CD1c-positive myeloid dendritic cell (primary cell): ENCODE data around the gene B9D1.

Source experiments
- DNase-seq: peaks from one replicate; pipeline ENCODE4 v3.0.0-alpha.2; 2016; ENCODE audit errors: extremely low spot score

B9D1 gene

GRCh38 chr17:19338031-19338990 lies 24.2 kb downstream of the B9D1 start:
- DNase-seq = peak; percentile 80

GRCh38 chr17:19337712-19338023 lies 24.9 kb downstream of the B9D1 start:
- no peak for DNase-seq

DNA sequence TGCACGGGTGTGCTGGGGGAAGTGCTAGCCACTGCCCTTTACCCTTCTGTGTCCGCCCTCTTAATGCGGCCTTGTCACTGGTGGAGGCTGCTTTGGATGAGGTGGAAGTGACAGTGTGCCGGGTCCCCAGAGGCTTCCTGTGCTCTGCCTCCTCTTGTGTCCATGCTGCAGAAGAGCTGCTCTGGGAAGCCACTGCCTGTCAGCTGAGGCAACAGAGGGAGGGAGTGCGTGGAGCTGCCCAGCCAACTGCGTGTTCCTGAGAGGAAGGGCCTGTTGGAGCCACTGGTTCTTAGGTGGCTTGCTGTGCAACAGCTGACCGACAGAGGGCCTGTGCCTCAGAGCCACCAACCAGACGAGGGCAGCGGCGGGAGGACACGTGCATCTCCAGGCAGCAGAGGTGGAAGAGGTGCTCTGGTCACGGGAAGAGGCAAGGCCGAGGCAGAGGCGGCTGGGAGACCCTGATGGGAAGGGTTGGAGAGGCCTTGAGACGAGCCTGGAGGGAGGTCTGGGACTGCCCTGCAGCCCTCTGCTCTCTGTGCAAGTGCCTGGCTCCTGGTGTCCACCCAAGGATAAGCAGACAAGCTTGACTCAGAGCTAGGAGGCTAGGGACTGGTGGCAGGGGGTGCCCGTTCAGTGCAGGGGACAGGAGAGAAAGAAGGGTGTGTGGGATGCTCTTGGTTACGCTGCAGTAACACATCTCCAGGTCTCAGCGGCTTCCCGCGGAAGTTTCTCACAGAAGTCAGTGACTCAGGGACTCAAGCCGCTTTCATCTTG lies 25.4 kb downstream of the B9D1 start:
- no peak for DNase-seq

DNA sequence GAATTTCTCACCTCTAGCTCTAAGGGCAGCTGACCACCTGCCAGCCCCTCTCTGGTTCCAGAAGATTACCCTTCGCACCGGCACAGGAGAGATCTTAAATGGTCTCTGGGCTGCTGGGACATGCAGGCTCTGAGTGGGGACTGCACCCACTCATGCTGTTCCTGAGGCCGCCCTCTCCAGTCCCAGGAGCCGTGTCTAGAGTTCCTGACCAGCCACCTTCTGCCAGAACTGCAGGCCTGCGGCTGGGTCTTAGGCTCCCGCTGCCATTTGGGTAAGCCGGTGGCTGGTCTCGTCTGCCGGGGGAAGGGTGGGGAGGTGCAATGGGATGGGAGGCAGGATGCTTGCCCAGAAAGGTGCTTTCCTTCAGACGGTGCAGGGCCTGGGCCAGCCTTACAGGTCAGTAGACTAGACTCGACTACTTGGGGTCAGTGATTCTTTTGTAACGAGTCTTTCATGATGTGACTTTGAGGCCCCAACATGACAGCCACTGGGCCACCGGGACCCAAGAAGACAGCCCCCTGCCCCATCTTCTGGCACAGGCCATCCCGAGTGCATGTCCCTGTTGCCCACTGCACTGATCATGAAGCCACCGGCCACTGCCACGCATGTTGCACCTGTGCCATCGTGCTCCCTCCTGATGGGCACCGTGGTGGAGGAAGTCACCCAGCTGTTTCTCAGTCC lies 26.4 kb downstream of the B9D1 start:
- no peak for DNase-seq

GRCh38 chr17:19334331-19334730 lies 28.2 kb downstream of the B9D1 start:
- DNase-seq = no peak

DNA sequence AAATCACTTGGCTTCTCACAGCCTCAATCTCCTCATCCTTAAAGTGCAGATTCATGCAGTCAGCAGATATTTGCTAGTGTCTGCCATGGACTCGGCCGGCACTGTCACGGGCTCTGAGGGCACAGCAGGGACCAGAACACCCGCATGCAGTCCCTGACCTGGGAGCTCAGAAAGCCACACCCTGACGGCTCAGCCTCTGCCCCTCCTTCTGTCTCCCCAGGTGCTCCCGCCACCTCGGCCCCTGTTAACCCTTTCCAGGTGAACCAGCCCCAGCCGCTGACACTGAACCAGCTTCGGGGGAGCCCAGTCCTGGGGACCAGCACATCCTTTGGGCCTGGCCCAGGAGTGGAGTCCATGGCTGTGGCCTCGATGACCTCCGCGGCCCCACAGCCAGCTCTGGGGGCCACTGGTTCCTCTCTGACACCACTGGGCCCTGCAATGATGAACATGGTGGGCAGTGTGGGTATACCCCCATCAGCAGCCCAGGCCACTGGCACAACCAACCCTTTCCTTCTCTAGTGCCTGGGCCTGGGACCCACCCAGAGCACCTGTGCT lies 28.7 kb downstream of the B9D1 start:
- no peak for DNase-seq

GRCh38 chr17:19333132-19333440 lies 29.4 kb downstream of the B9D1 start:
- DNase-seq = no peak

GRCh38 chr17:19332371-19333131 lies 30.0 kb downstream of the B9D1 start:
- DNase-seq = no peak

- no peak for DNase-seq
These were observed 30.8 kb downstream of the B9D1 start for GRCh38 chr17:19331543-19332245.

GRCh38 chr17:19331134-19331533 lies 31.4 kb downstream of the B9D1 start:
- no peak for DNase-seq

DNA sequence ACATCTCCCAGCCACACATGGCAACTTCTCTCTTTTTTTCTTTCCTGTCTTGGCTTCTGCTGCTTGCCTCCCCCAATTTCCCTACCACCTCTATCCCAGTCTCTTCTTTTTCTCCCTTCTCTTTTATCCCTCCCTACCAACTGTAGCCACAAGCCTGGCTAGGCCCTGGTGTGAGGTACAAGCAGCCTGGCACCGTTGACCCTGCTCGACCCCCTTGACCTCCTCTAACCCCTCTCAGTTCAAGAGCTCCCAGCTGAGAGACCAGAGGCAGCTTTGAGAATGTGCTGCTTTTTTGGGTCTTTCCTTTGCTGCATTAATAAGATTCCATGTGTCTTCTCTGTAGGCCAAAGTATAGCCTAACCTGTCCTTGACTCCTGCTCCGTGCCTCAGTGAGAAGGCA lies 32.3 kb downstream of the B9D1 start:
- no peak for DNase-seq

DNA sequence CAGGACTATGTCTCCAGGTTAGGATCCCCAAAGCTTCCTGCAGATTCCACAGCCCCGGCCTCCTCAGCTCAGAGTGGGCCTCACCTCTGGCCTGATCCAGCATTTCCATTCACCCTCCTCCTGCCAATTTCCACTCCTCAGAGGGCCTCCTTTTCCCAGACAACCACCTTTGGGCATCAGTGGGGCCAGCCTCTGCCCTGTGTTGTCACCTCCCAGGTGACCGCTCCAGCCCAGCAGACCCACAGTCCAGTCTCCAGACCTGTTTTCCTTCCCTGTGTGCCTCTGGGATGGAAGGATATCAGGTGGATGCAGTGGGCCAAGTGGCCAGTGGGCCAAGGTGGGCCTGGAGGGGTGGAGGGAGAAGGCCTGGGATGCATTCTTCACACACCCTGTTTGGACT lies 32.7 kb downstream of the B9D1 start:
- no peak for DNase-seq

- no peak for DNase-seq
These were observed 33.4 kb downstream of the B9D1 start for GRCh38 chr17:19329136-19329535.

DNA sequence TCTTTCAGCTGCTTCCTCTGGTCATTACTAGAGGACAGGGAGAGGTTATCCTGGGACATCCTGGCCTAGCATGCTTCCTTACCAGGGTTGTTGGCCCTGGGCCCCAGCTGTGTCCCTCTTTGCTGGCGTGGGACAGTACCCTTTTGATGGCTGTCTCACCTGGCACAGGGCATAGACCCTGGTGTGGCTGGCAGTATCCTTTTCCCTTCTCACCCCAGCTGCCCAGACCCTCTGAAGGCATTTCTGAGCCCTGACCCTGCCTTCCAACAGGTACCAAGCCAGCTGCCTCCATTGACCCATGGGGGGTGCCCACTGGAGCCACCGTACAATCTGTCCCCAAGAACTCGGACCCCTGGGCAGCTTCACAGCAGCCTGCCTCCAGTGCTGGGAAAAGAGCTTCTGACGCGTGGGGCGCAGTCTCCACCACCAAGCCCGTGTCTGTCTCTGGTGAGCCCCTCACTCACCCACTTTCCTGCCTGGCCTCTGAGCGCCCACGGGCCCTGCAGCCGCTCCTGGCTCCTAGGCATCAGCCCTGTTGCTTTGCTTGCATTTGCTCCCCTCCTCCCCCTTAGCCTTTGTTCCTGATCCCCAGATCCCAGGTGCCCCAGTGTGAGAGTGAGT lies 34.0 kb downstream of the B9D1 start:
- DNase-seq = no peak

- no peak for DNase-seq
These were observed 35.3 kb downstream of the B9D1 start for GRCh38 chr17:19327031-19327783.

- DNase-seq = no peak
These were observed 37.0 kb downstream of the B9D1 start for GRCh38 chr17:19325542-19325941.

DNA sequence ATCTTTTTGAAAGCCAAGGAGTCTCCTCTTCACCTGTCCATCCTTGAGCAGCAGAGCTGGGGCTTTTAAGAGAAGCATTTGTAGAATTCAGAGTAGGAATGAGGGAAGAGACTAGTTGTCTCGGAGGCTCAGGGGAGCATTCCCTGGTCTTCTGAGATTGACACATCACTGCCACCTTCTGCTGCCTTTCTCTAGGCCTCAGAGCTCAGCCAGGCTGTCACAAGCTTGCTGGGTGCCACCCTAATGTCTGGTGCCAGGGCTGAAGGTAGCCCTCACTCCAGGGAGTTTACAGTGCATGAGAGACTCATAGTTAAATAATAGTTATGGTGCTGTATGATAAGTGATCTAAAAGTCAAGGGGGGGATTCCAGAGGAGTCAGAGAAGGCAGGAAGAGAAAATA lies 39.7 kb downstream of the B9D1 start:
- DNase-seq = no peak

DNA sequence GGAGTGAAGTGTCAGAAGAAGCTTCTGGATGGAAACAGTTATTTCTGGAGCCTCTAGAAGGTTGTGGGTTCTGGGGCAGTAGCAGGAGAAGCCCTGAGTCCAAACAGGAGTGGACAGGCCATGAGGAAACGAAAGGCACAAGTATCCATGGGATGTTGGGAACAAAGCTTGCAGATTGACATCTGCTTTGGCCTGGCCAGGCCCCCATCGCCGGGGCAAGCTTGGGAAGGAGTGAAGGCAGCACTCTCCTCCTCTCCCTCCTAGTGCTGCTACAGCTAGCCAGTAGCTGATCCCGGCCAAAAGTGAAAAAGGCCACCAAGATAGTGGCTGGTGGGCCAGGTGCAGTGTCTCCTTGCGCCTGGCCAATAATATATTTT lies 40.4 kb downstream of the B9D1 start:
- no peak for DNase-seq

DNA sequence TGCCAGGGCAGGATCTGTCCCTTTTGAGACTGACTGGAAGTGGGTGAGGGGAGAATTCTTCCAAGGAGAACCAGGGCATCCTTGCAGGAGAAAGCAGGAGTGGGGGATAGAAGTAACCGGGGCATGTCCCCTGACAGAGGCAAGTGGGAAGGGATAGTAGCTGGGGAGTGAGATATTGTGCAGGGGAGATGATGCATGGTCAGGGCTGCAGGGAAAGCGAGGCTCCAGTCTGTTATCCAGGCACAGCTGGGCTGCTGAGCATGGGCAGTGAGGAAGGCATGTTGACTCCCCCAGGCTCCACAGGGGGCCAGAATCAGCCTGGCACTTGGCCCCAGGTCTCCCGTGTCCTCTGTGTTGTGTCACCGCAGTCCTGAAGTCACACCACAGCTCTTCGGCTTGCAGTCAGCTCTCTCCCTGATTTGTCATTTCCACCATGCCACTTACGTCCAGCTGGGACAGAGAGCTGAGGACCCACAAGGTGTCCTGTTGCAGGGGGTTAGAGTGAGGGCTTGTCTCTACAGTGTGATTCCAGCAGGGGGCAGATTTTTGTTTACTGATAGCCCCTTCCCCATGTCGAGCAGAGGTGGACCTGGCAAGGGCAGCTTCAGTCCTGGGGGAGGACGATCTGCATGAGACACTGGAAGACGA lies 40.9 kb downstream of the B9D1 start:
- DNase-seq = no peak
